Activated CD4-positive, alpha-beta T cell treated with anti-CD3 and anti-CD28 coated beads, Interleukin-2, amount 10 ng/mL, durations not matched to agents 24 days and 14 days (primary cell): Measurements from ENCODE around the gene PBX4. TPM values are rescaled to one million over a fixed set of nuclear protein-coding genes. Genes with fewer than 3 reads are reported as not detected.
"Not testable (repeated sequence)": the region's sequence is repeated elsewhere in the genome, so short reads cannot be mapped to it uniquely, and the experiment has no call there.

Experiments
- DNase-seq: peaks from one replicate; pipeline ENCODE4 v3.0.0; 2022
- H3K27ac Mint-ChIP-seq: one replicate; pipeline ENCODE4 v1.8.0; 2022; ENCODE audit warnings: mild to moderate bottlenecking, mixed read lengths
- H3K27me3 Mint-ChIP-seq: one replicate; pipeline ENCODE4 v1.8.0; 2022; ENCODE audit warnings: mixed read lengths
- H3K36me3 Mint-ChIP-seq: one replicate; pipeline ENCODE4 v1.8.0; 2022; ENCODE audit warnings: low read depth, mild to moderate bottlenecking, mixed read lengths
- H3K4me1 Mint-ChIP-seq: one replicate; pipeline ENCODE4 v1.8.0; 2021; ENCODE audit warnings: mixed read lengths
- H3K4me3 Mint-ChIP-seq: one replicate; pipeline ENCODE4 v1.8.0; 2022; ENCODE audit warnings: mild to moderate bottlenecking, moderate library complexity, mixed read lengths
- H3K9me3 Mint-ChIP-seq: one replicate; pipeline ENCODE4 v1.8.0; 2021; ENCODE audit warnings: mixed read lengths
- intact Hi-C: fragments of 100-400 bp; cut with micrococcal nuclease; formaldehyde crosslinking; loops from one replicate; pipeline ENCODE4 v1.15.1; 2023
- total RNA-seq: library from RNA; stranded (reverse); gene quantifications from 2 replicates; pipeline ENCODE4 v1.2.3, GENCODE V29; 2022

The PBX4 gene
- total RNA-seq, 1 donor from 2014 or later: 20.5 TPM

GRCh38 chr19:19627621-19628500 is 9.4 kb upstream of the PBX4 start, which contains the start of gene LPAR2:
TSS of gene LPAR2 (minus strand) at chr19:19628220. CDS start at chr19:19627275, 945 bp downstream.
- H3K4me1 Mint-ChIP-seq: peaks cover 23% of the 10 kb centered on the region
- intact Hi-C loops: loop anchor here (1.0 kb wide), 2 partner anchors 10 to 14 kb away; partner anchors contain the start of gene PBX4
- no peaks in the 10 kb centered on the region for H3K9me3 Mint-ChIP-seq
- peak; percentile 91 for DNase-seq
- H3K36me3 Mint-ChIP-seq: peaks cover 42% of the 10 kb centered on the region
- H3K27me3 Mint-ChIP-seq: no peaks in the 10 kb centered on the region
- peak within 1 kb of the TSS; percentile 97 for H3K4me3 Mint-ChIP-seq
- peak within 1 kb of the TSS; percentile 97 for H3K27ac Mint-ChIP-seq

GRCh38 chr19:19626516-19627472 is 8.3 kb upstream of the PBX4 start:
- Mint-ChIP-seq H3K27me3 (no peaks in the 10 kb centered on the region), H3K9me3 (no peaks in the 10 kb centered on the region), H3K4me1 (peaks cover 20% of the 10 kb centered on the region), H3K36me3 (peaks cover 39% of the 10 kb centered on the region), H3K4me3 (peak overlapping the region; percentile 97), H3K27ac (peak overlapping the region; percentile 97)
- intact Hi-C loops: loop anchor here (1.0 kb wide), 2 partner anchors 8 to 16 kb away; partner anchors contain the start of gene PBX4
- DNase-seq: no peak

- Mint-ChIP-seq H3K4me3 (no peak overlapping the region), H3K27me3 (no peaks in the 10 kb centered on the region), H3K4me1 (peaks cover 25% of the 10 kb centered on the region), H3K36me3 (peaks cover 34% of the 10 kb centered on the region), H3K27ac (no peak overlapping the region), H3K9me3 (no peaks in the 10 kb centered on the region)
- no peak for DNase-seq
- intact Hi-C loops: no loop called here
Observed at GRCh38 chr19:19624032-19624570, 5.6 kb upstream of the PBX4 start.

GRCh38 chr19:19623383-19623782 is 4.9 kb upstream of the PBX4 start:
- no peak for DNase-seq
- no peak overlapping the region for H3K4me3 Mint-ChIP-seq
- H3K36me3 Mint-ChIP-seq: peaks cover 31% of the 10 kb centered on the region
- H3K27ac Mint-ChIP-seq: no peak overlapping the region
- peaks cover 27% of the 10 kb centered on the region for H3K4me1 Mint-ChIP-seq
- no peaks in the 10 kb centered on the region for H3K27me3 Mint-ChIP-seq
- intact Hi-C loops: no loop called here
- no peaks in the 10 kb centered on the region for H3K9me3 Mint-ChIP-seq

- H3K9me3 Mint-ChIP-seq: no peaks in the 10 kb centered on the region
- no peaks in the 10 kb centered on the region for H3K27me3 Mint-ChIP-seq
- intact Hi-C loops: loop anchor here (2.0 kb wide), 1 partner anchor 43 kb away; the partner anchor contains the start of gene ATP13A1
- no peak for DNase-seq
- H3K36me3 Mint-ChIP-seq: peaks cover 32% of the 10 kb centered on the region
- no peak overlapping the region for H3K27ac Mint-ChIP-seq
- H3K4me1 Mint-ChIP-seq: peaks cover 36% of the 10 kb centered on the region
- no peak overlapping the region for H3K4me3 Mint-ChIP-seq
Observed at GRCh38 chr19:19619849-19620210, 1.3 kb upstream of the PBX4 start.

- no peaks in the 10 kb centered on the region for H3K9me3 Mint-ChIP-seq
- intact Hi-C loops: loop anchor here (2.0 kb wide), 1 partner anchor 43 kb away; the partner anchor contains the start of gene ATP13A1
- H3K4me1 Mint-ChIP-seq: peaks cover 36% of the 10 kb centered on the region
- peak overlapping the region; percentile 86 for H3K4me3 Mint-ChIP-seq
- H3K27me3 Mint-ChIP-seq: no peaks in the 10 kb centered on the region
- peak overlapping the region; percentile 88 for H3K27ac Mint-ChIP-seq
- DNase-seq: no peak
- peaks cover 30% of the 10 kb centered on the region for H3K36me3 Mint-ChIP-seq
Observed at GRCh38 chr19:19619181-19619848, 828 bp upstream of the PBX4 start.

GRCh38 chr19:19615086-19615485 is 3.4 kb downstream of the PBX4 start:
- DNase-seq: no peak
- peak overlapping the region; percentile 67 for H3K4me3 Mint-ChIP-seq

GRCh38 chr19:19613506-19613905 is 5.0 kb downstream of the PBX4 start:
- H3K27ac Mint-ChIP-seq: no peak overlapping the region
- no peaks in the 10 kb centered on the region for H3K27me3 Mint-ChIP-seq
- H3K36me3 Mint-ChIP-seq: peaks cover 42% of the 10 kb centered on the region
- H3K9me3 Mint-ChIP-seq: no peaks in the 10 kb centered on the region
- DNase-seq: no peak
- intact Hi-C loops: no loop called here
- peaks cover 51% of the 10 kb centered on the region for H3K4me1 Mint-ChIP-seq
- H3K4me3 Mint-ChIP-seq: no peak overlapping the region

More at GRCh38 chr19:19615086-19615485, 3.4 kb downstream of the PBX4 start:
- intact Hi-C loops: no loop called here
- Mint-ChIP-seq H3K27me3 (no peaks in the 10 kb centered on the region), H3K27ac (peak overlapping the region; percentile 87), H3K4me1 (peaks cover 53% of the 10 kb centered on the region), H3K36me3 (peaks cover 31% of the 10 kb centered on the region), H3K9me3 (no peaks in the 10 kb centered on the region)

GRCh38 chr19:19610376-19611202 is 7.9 kb downstream of the PBX4 start:
- H3K4me3 Mint-ChIP-seq: no peak overlapping the region
- DNase-seq: no peak
- peaks cover 45% of the 10 kb centered on the region for H3K36me3 Mint-ChIP-seq
- H3K4me1 Mint-ChIP-seq: peaks cover 45% of the 10 kb centered on the region
- no peaks in the 10 kb centered on the region for H3K9me3 Mint-ChIP-seq
- H3K27ac Mint-ChIP-seq: no peak overlapping the region
- intact Hi-C loops: no loop called here
- no peaks in the 10 kb centered on the region for H3K27me3 Mint-ChIP-seq

GRCh38 chr19:19606686-19607085 is 11.8 kb downstream of the PBX4 start:
- H3K27ac Mint-ChIP-seq: peak overlapping the region; percentile 91
- peaks cover 39% of the 10 kb centered on the region for H3K36me3 Mint-ChIP-seq
- H3K27me3 Mint-ChIP-seq, H3K9me3 Mint-ChIP-seq, DNase-seq, H3K4me3 Mint-ChIP-seq, intact Hi-C loops: not testable (repeated sequence)
- peaks cover 47% of the 10 kb centered on the region for H3K4me1 Mint-ChIP-seq

- intact Hi-C loops: no loop called here
- peak overlapping the region; percentile 63 for H3K4me3 Mint-ChIP-seq
- H3K27me3 Mint-ChIP-seq: no peaks in the 10 kb centered on the region
- H3K4me1 Mint-ChIP-seq: peaks cover 52% of the 10 kb centered on the region
- peak; percentile 83 for DNase-seq
- H3K9me3 Mint-ChIP-seq: no peaks in the 10 kb centered on the region
- peaks cover 44% of the 10 kb centered on the region for H3K36me3 Mint-ChIP-seq
- peak overlapping the region; percentile 91 for H3K27ac Mint-ChIP-seq
Observed at GRCh38 chr19:19606021-19606420, 12.5 kb downstream of the PBX4 start.

GRCh38 chr19:19602713-19603324 is 15.7 kb downstream of the PBX4 start:
- no peak for DNase-seq
- H3K4me1 Mint-ChIP-seq: peaks cover 50% of the 10 kb centered on the region
- peak overlapping the region; percentile 52 for H3K4me3 Mint-ChIP-seq
- peak overlapping the region; percentile 89 for H3K27ac Mint-ChIP-seq
- H3K9me3 Mint-ChIP-seq: no peaks in the 10 kb centered on the region
- H3K36me3 Mint-ChIP-seq: peaks cover 26% of the 10 kb centered on the region
- H3K27me3 Mint-ChIP-seq: no peaks in the 10 kb centered on the region
- intact Hi-C loops: no loop called here
